BLaER1 treated with 17β-estradiol and CSF1 and Interleukin-3, amounts not matched to agents 10 nM and 100 nM (cell line): ENCODE measurements around the gene SLIT3.
A peak's percentile ranks its signal among the peaks of the same experiment; 100 is the strongest.

Experiments used
- H3K27ac ChIP-seq, 11 experiments: shearing (Covaris generic); formaldehyde crosslinking; 2 replicates each; pipeline ENCODE4 v1.8.1; 2022
- H3K27me3 ChIP-seq, 11 experiments: shearing (Covaris generic); formaldehyde crosslinking; 2 replicates each; pipeline ENCODE4 v1.8.1; 2022
- H3K36me3 ChIP-seq, 11 experiments: shearing (Covaris generic); formaldehyde crosslinking; 2 replicates each; pipeline ENCODE4 v1.8.1; 2022
- H3K4me1 ChIP-seq, 10 experiments: shearing (Covaris generic); formaldehyde crosslinking; 2 replicates each; pipeline ENCODE4 v1.8.1; 2022
- H3K4me2 ChIP-seq, 11 experiments: shearing (Covaris generic); formaldehyde crosslinking; 2 replicates each; pipeline ENCODE4 v1.8.1; 2022
- H3K4me3 ChIP-seq, 10 experiments: shearing (Covaris generic); formaldehyde crosslinking; 2 replicates each; pipeline ENCODE4 v1.8.1; 2022
- H3K9ac ChIP-seq, 11 experiments: shearing (Covaris generic); formaldehyde crosslinking; 2 replicates each; pipeline ENCODE4 v1.8.1; 2022
- H3K9me3 ChIP-seq, 11 experiments: shearing (Covaris generic); formaldehyde crosslinking; replicated peaks in 1 of 11; 2 replicates each; pipeline ENCODE4 v1.8.1; 2022
- H4K20me1 ChIP-seq, 11 experiments: shearing (Covaris generic); formaldehyde crosslinking; 2 replicates each; pipeline ENCODE4 v1.8.1; 2022
- Cebpa-rat ChIP-seq, 11 experiments: shearing (Covaris generic); IDR thresholded peaks; 2 replicates each; pipeline ENCODE4 v1.8.1; 2022

The SLIT3 gene

GRCh38 chr5:168929656-168930055, 371.3 kb downstream of the SLIT3 start:
- peaks cover 19 to 41% (median 34%) of the 10 kb centered on the region in 10 experiments for H3K4me1 ChIP-seq
- TF ChIP-seq Cebpa-rat (IDR thresholded peaks at IDR 0.05) = no peak
- H3K4me3 ChIP-seq = no peak overlapping the region
- H3K27ac ChIP-seq = peak overlapping the region in 4 of 11 experiments; percentile 21 to 71 (median 69); a peak in 4 of 22 replicates
- no peak overlapping the region for H3K9ac ChIP-seq
- no peaks in the 10 kb centered on the region for H3K27me3 ChIP-seq
- H3K9me3 ChIP-seq = no peaks in the 10 kb centered on the region
- no peaks in the 10 kb centered on the region for H4K20me1 ChIP-seq
- no peaks in the 10 kb centered on the region for H3K36me3 ChIP-seq
- peak overlapping the region in 8 of 11 experiments; percentile 65 to 87 (median 72); a peak in 16 of 22 replicates for H3K4me2 ChIP-seq

GRCh38 chr5:168925160-168925559, 375.8 kb downstream of the SLIT3 start:
- no peak for TF ChIP-seq Cebpa-rat (IDR thresholded peaks at IDR 0.05)
- no peaks in the 10 kb centered on the region for H4K20me1 ChIP-seq
- H3K9ac ChIP-seq = no peak overlapping the region
- no peak overlapping the region for H3K4me3 ChIP-seq
- H3K36me3 ChIP-seq = no peaks in the 10 kb centered on the region
- H3K27me3 ChIP-seq = peaks cover 0 to 8% (median 0%) of the 10 kb centered on the region in 11 experiments; a peak in 2 of 22 replicates
- H3K4me1 ChIP-seq = peaks cover 4 to 11% (median 10%) of the 10 kb centered on the region in 10 experiments
- no peak overlapping the region for H3K27ac ChIP-seq
- no peaks in the 10 kb centered on the region for H3K9me3 ChIP-seq
- H3K4me2 ChIP-seq = no peak overlapping the region

GRCh38 chr5:168921147-168921866, 379.6 kb downstream of the SLIT3 start:
- peaks cover 0 to 8% (median 0%) of the 10 kb centered on the region in 11 experiments; a peak in 2 of 22 replicates for H3K27me3 ChIP-seq

GRCh38 chr5:168920019-168920810, 380.7 kb downstream of the SLIT3 start:
- Histone ChIP-seq H3K27ac (no peak overlapping the region), H3K9me3 (no peaks in the 10 kb centered on the region), H3K4me2 (peak overlapping the region in 2 of 11 experiments; percentile 21 to 51; a peak in 4 of 22 replicates), H3K27me3 (peaks cover 0 to 8% (median 0%) of the 10 kb centered on the region in 11 experiments; a peak in 2 of 22 replicates), H3K36me3 (no peaks in the 10 kb centered on the region), H3K4me1 (peaks cover 0 to 26% (median 0%) of the 10 kb centered on the region in 10 experiments; a peak in 6 of 20 replicates), H4K20me1 (no peaks in the 10 kb centered on the region), H3K9ac (no peak overlapping the region), H3K4me3 (no peak overlapping the region)
- TF ChIP-seq Cebpa-rat (IDR thresholded peaks at IDR 0.05) = no peak

More at GRCh38 chr5:168921147-168921866, 379.6 kb downstream of the SLIT3 start:
- H3K4me1 ChIP-seq = peaks cover 0 to 26% (median 0%) of the 10 kb centered on the region in 10 experiments; a peak in 6 of 20 replicates
- no peaks in the 10 kb centered on the region for H4K20me1 ChIP-seq
- no peak overlapping the region for H3K4me3 ChIP-seq
- no peaks in the 10 kb centered on the region for H3K9me3 ChIP-seq
- H3K4me2 ChIP-seq = peak overlapping the region in 1 of 11 experiments; percentile 51; a peak in 2 of 22 replicates
- no peaks in the 10 kb centered on the region for H3K36me3 ChIP-seq
- H3K27ac ChIP-seq = no peak overlapping the region
- H3K9ac ChIP-seq = no peak overlapping the region
- no peak for TF ChIP-seq Cebpa-rat (IDR thresholded peaks at IDR 0.05)

- H3K27me3 ChIP-seq = peaks cover 0 to 8% (median 0%) of the 10 kb centered on the region in 11 experiments; a peak in 2 of 22 replicates
- TF ChIP-seq Cebpa-rat (IDR thresholded peaks at IDR 0.05) = no peak
- H3K4me3 ChIP-seq = no peak overlapping the region
- H3K4me1 ChIP-seq = peaks cover 0 to 35% (median 0%) of the 10 kb centered on the region in 10 experiments; a peak in 6 of 20 replicates
- H3K9me3 ChIP-seq = no peaks in the 10 kb centered on the region
- H3K36me3 ChIP-seq = no peaks in the 10 kb centered on the region
- no peak overlapping the region for H3K27ac ChIP-seq
- no peaks in the 10 kb centered on the region for H4K20me1 ChIP-seq
- peak overlapping the region in 4 of 11 experiments; percentile 5 to 39 (median 21); a peak in 4 of 22 replicates for H3K4me2 ChIP-seq
- no peak overlapping the region for H3K9ac ChIP-seq
These were observed 382.9 kb downstream of the SLIT3 start for GRCh38 chr5:168917947-168918600.

GRCh38 chr5:168916852-168917251, 384.1 kb downstream of the SLIT3 start:
- no peak overlapping the region for H3K4me2 ChIP-seq
- H3K4me3 ChIP-seq = no peak overlapping the region
- H3K9me3 ChIP-seq = no peaks in the 10 kb centered on the region
- no peaks in the 10 kb centered on the region for H3K36me3 ChIP-seq
- no peak overlapping the region for H3K27ac ChIP-seq
- H3K27me3 ChIP-seq = peaks cover 0 to 8% (median 0%) of the 10 kb centered on the region in 11 experiments; a peak in 2 of 22 replicates
- no peak for TF ChIP-seq Cebpa-rat (IDR thresholded peaks at IDR 0.05)
- H4K20me1 ChIP-seq = no peaks in the 10 kb centered on the region
- H3K9ac ChIP-seq = no peak overlapping the region
- peaks cover 0 to 35% (median 0%) of the 10 kb centered on the region in 10 experiments; a peak in 6 of 20 replicates for H3K4me1 ChIP-seq

GRCh38 chr5:168916266-168916665, 384.7 kb downstream of the SLIT3 start:
- Histone ChIP-seq H3K36me3 (no peaks in the 10 kb centered on the region), H3K27me3 (peaks cover 0 to 8% (median 0%) of the 10 kb centered on the region in 11 experiments; a peak in 2 of 22 replicates), H3K4me3 (no peak overlapping the region), H4K20me1 (no peaks in the 10 kb centered on the region), H3K4me1 (peaks cover 0 to 35% (median 0%) of the 10 kb centered on the region in 10 experiments; a peak in 6 of 20 replicates), H3K9ac (no peak overlapping the region), H3K9me3 (no peaks in the 10 kb centered on the region), H3K4me2 (no peak overlapping the region), H3K27ac (no peak overlapping the region)
- no peak for TF ChIP-seq Cebpa-rat (IDR thresholded peaks at IDR 0.05)

- Histone ChIP-seq H3K4me3 (no peak overlapping the region), H3K9me3 (no peaks in the 10 kb centered on the region), H3K4me1 (peaks cover 0 to 20% (median 0%) of the 10 kb centered on the region in 10 experiments; a peak in 6 of 20 replicates), H3K27me3 (no peaks in the 10 kb centered on the region), H3K9ac (no peak overlapping the region), H4K20me1 (no peaks in the 10 kb centered on the region), H3K4me2 (peak overlapping the region in 1 of 11 experiments; percentile 20; a peak in 2 of 22 replicates), H3K36me3 (no peaks in the 10 kb centered on the region), H3K27ac (no peak overlapping the region)
- TF ChIP-seq Cebpa-rat (IDR thresholded peaks at IDR 0.05) = no peak
These were observed 386.4 kb downstream of the SLIT3 start for GRCh38 chr5:168914491-168914890.
